HCT116 (cell line): Measurements from ENCODE around the gene ANGPTL4. TPM values are rescaled to one million over a fixed set of nuclear protein-coding genes. Genes with fewer than 3 reads are reported as not detected.

ENCODE experiments used
- ATAC-seq: fragments of 200-7000 bp; cut with Tn5 transposase; 2 replicates; pipeline ENCODE4 v1.9.1; 2020; ENCODE audit warnings: mild to moderate bottlenecking, moderate library complexity
- BruUV-seq: library from RNA; stranded (reverse); fragments of 400-500 nt; replicated peaks from 2 replicates; lab custom pipeline; 2021; lab: Mats Ljungman, UMichigan
- CTCF ChIA-PET: fragments of 300-600 bp; sonication (Branson Sonifier 250); formaldehyde crosslinking; loops from one replicate; lab custom pipeline; 2021; ENCODE audit warnings: antibody characterized with exemption; lab: Charles Lee
- POLR2A ChIA-PET: fragments of 300-600, 350-600 bp; sonication (Branson Sonifier 250); formaldehyde crosslinking; loops from one replicate; lab custom pipeline; 2021; ENCODE audit warnings: antibody characterized with exemption; lab: Charles Lee
- RAD21 ChIA-PET, 2 experiments: fragments of 300-600 bp; sonication (Branson Sonifier 250); formaldehyde crosslinking; loops; one replicate each; lab custom pipeline; 2023; ENCODE audit warnings: low total read pairs in 2 of 2; ENCODE audit not compliant: uncharacterized antibody in 2 of 2, unreplicated experiment in 2 of 2, low non-redundant PET in 1 of 2; lab: Charles Lee
- DNase-seq: peaks from one replicate; pipeline ENCODE4 v3.0.0-alpha.2; 2010; ENCODE audit warnings: low read depth, low spot score
- H2AFZ ChIP-seq: fragments of 200-600 bp; shearing (Covaris generic), sonication (generic); 2 replicates; pipeline ENCODE4 v1.6.1; 2017; ENCODE audit warnings: low read depth, mixed run types, mixed read lengths, antibody characterized with exemption, low read length; ENCODE audit not compliant: poor library complexity, severe bottlenecking
- H3K27ac ChIP-seq: 2 replicates; pipeline ENCODE4 v1.5.1; 2012; ENCODE audit warnings: low read depth, low read length
- H3K27me3 ChIP-seq: fragments of 200-600 bp; sonication (generic); 2 replicates; pipeline ENCODE4 v1.6.1; 2016; ENCODE audit warnings: mixed run types, low read length, mixed read lengths; ENCODE audit not compliant: insufficient read depth
- H3K36me3 ChIP-seq, 2 experiments: fragments of 200-500 bp in 1 of 2; fragments of 200-600 bp in 1 of 2; sonication (Bioruptor generic) in 1 of 2; sonication (generic) in 1 of 2; 2 replicates each; pipeline versions ENCODE4 v1.5.1 to v1.6.1; 2014 to 2016; ENCODE audit warnings: low read length in 2 of 2, inconsistent platforms in 1 of 2, mixed read lengths in 1 of 2, mixed run types in 1 of 2; ENCODE audit not compliant: insufficient read depth in 2 of 2, control insufficient read depth in 1 of 2
- H3K4me1 ChIP-seq, 2 experiments: fragments of 200-600 bp in 1 of 2; sonication (generic) in 1 of 2; 2 replicates each; pipeline versions ENCODE4 v1.5.1 to v1.6.1; 2012 to 2017; ENCODE audit warnings: low read length in 2 of 2, inconsistent platforms in 1 of 2, mild to moderate bottlenecking in 1 of 2, mixed read lengths in 1 of 2, mixed run types in 1 of 2, moderate library complexity in 1 of 2; ENCODE audit not compliant: insufficient read depth in 2 of 2, control insufficient read depth in 1 of 2
- H3K4me2 ChIP-seq: fragments of 200-600 bp; sonication (generic); 2 replicates; pipeline ENCODE4 v1.6.1; 2017; ENCODE audit warnings: mixed run types, low read length, mixed read lengths
- H3K4me3 ChIP-seq, 2 experiments: fragments of 200-600 bp in 1 of 2; sonication (generic) in 1 of 2; replicated peaks in 1 of 2; 2 replicates each; pipeline ENCODE4 v1.5.1; 2011 to 2016; ENCODE audit warnings: low read length in 2 of 2, control low read depth in 1 of 2, low read depth in 1 of 2, mild to moderate bottlenecking in 1 of 2, mixed read lengths in 1 of 2, mixed run types in 1 of 2
- H3K79me2 ChIP-seq: fragments of 200-600 bp; sonication (generic); 2 replicates; pipeline ENCODE4 v1.6.1; 2017; ENCODE audit warnings: mild to moderate bottlenecking, mixed run types, low read length, moderate library complexity, mixed read lengths; ENCODE audit not compliant: insufficient read depth
- H3K9ac ChIP-seq: fragments of 200-600 bp; sonication (generic); 2 replicates; pipeline ENCODE4 v1.6.1; 2016; ENCODE audit warnings: low read length, mixed read lengths
- H3K9me2 ChIP-seq: fragments of 200-600 bp; sonication (generic), shearing (Covaris generic); 2 replicates; pipeline ENCODE4 v1.6.1; 2017; ENCODE audit warnings: mixed run types, mild to moderate bottlenecking, moderate library complexity; ENCODE audit not compliant: insufficient read depth
- H3K9me3 ChIP-seq, 2 experiments: fragments of 200-500 bp in 1 of 2; fragments of 200-600 bp in 1 of 2; sonication (Bioruptor generic) in 1 of 2; sonication (generic) in 1 of 2; 2 replicates each; pipeline ENCODE4 v1.6.1; 2014 to 2017; ENCODE audit warnings: low read length in 2 of 2, mixed read lengths in 2 of 2, inconsistent platforms in 1 of 2, low read depth in 1 of 2, mild to moderate bottlenecking in 1 of 2, mixed run types in 1 of 2, moderate library complexity in 1 of 2; ENCODE audit not compliant: control insufficient read depth in 1 of 2, insufficient read depth in 1 of 2
- H4K20me1 ChIP-seq: fragments of 200-600 bp; sonication (generic), shearing (Covaris generic); 2 replicates; pipeline ENCODE4 v1.6.1; 2017; ENCODE audit warnings: mixed run types, mild to moderate bottlenecking, moderate library complexity; ENCODE audit not compliant: insufficient read depth
- ELF1 ChIP-seq: IDR thresholded peaks from 2 replicates; pipeline ENCODE4 v1.6.1; 2012; ENCODE audit warnings: low read depth, borderline replicate concordance
- POLR2A ChIP-seq: IDR thresholded peaks from 2 replicates; pipeline ENCODE4 v1.7.0; 2011; ENCODE audit warnings: borderline replicate concordance; ENCODE audit not compliant: insufficient read depth, insufficient read length; ENCODE audit errors: extremely low read depth
- POLR2AphosphoS5 ChIP-seq: IDR thresholded peaks from 2 replicates; pipeline ENCODE4 v1.6.1; 2011; ENCODE audit warnings: mild to moderate bottlenecking, low read depth, low read length, moderate library complexity
- SRF ChIP-seq: IDR thresholded peaks from 2 replicates; pipeline ENCODE4 v1.6.1; 2012; ENCODE audit warnings: low read depth
- YY1 ChIP-seq: IDR thresholded peaks from 2 replicates; pipeline ENCODE4 v1.6.1; 2011; ENCODE audit warnings: low read length, low read depth, moderate library complexity, mild to moderate bottlenecking; ENCODE audit not compliant: insufficient replicate concordance; ENCODE audit errors: extremely low read depth
- ZBTB33 ChIP-seq: IDR thresholded peaks from 2 replicates; pipeline ENCODE4 v1.6.1; 2011; ENCODE audit warnings: mild to moderate bottlenecking, low read length, moderate library complexity; ENCODE audit not compliant: insufficient replicate concordance; ENCODE audit errors: extremely low read depth
- intact Hi-C: fragments of 100-400 bp; cut with micrococcal nuclease; formaldehyde crosslinking; loops from 2 replicates; pipeline ENCODE4 v1.10.0; 2022
- total RNA-seq: library from RNA; stranded (reverse); gene quantifications from one replicate; pipeline ENCODE4 v1.2.1, GENCODE V29; 2021; ENCODE audit not compliant: unreplicated experiment

ANGPTL4 gene
- total RNA-seq, 1 experiment from 2014 or later, result 54.8 TPM

DNA sequence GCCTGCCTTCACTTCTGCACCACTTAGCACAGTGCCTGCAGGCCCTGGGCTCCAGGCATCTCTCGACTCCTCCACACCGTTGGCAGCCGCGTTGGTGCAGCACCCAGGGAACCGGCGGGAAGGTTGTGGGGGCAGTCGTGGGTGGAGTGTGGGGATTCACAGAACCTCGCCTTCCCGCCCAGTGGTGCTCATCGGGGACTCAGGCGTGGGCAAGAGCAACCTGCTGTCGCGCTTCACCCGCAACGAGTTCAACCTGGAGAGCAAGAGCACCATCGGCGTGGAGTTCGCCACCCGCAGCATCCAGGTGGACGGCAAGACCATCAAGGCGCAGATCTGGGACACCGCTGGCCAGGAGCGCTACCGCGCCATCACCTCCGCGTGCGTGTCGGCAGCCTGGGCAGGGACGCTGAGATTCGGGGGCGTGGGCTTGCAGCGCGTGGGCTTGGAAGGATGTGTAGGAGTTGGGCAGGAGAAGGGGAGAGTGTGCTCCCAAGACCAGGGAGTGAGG is 35.8 kb downstream of the ANGPTL4 start:
- Histone ChIP-seq H3K9me2 (no peaks in the 10 kb centered on the region), H3K9ac (no peak overlapping the region), H3K4me3 (no peak overlapping the region), H2AFZ (no peak overlapping the region), H3K79me2 (peaks cover 42% of the 10 kb centered on the region), H3K27ac (no peak overlapping the region), H3K36me3 (peaks cover 2 to 11% of the 10 kb centered on the region in 2 experiments; a peak in 3 of 4 replicates), H3K4me1 (peaks cover 3 to 10% of the 10 kb centered on the region in 2 experiments; a peak in 2 of 4 replicates), H4K20me1 (no peaks in the 10 kb centered on the region), H3K4me2 (no peak overlapping the region), H3K9me3 (no peaks in the 10 kb centered on the region), H3K27me3 (no peaks in the 10 kb centered on the region)
- TF ChIP-seq ELF1 (no peak), YY1 (no peak), POLR2AphosphoS5 (no peak), SRF (no peak)
- ChIA-PET RAD21 (no interaction called here), CTCF (no interaction called here), POLR2A (no interaction called here)
- ATAC-seq (no peak), DNase-seq (no peak)
- intact Hi-C loops, result no loop called here
- no TSS peak for BruUV-seq

- ATAC-seq, result no peak
- no peaks in the 10 kb centered on the region for H3K9me2 ChIP-seq
- no peak overlapping the region for H3K4me2 ChIP-seq
- no peak overlapping the region for H3K9ac ChIP-seq
- no peak overlapping the region for H3K4me3 ChIP-seq
- H4K20me1 ChIP-seq, result no peaks in the 10 kb centered on the region
- ChIA-PET RAD21 (no interaction called here), CTCF (no interaction called here), POLR2A (interaction anchor here (1.5 kb wide), 1 partner anchor 12 kb away, joined by 4 read pairs; the partner anchor contains the start of gene RAB11B)
- H3K36me3 ChIP-seq, result peaks cover 6 to 16% of the 10 kb centered on the region in 2 experiments; a peak in 3 of 4 replicates
- no TSS peak for BruUV-seq
- no peak overlapping the region for H3K27ac ChIP-seq
- intact Hi-C loops, result no loop called here
- no peaks in the 10 kb centered on the region for H3K27me3 ChIP-seq
- peaks cover 22% of the 10 kb centered on the region for H3K79me2 ChIP-seq
- no peaks in the 10 kb centered on the region for H3K9me3 ChIP-seq
- no peak for DNase-seq
- no peak overlapping the region for H2AFZ ChIP-seq
- TF ChIP-seq ZBTB33 (no peak), SRF (no peak), POLR2A (no peak)
- H3K4me1 ChIP-seq, result peaks cover 3% of the 10 kb centered on the region in 2 experiments; a peak in 2 of 4 replicates
Observed at GRCh38 chr19:8401981-8402411, 38.0 kb downstream of the ANGPTL4 start.
